NCI-H1417 (cell line): Measurements from ENCODE around the gene CHRNA7.

Source experiments
- DNase-seq, 3 experiments: peaks; one replicate each; lab custom pipeline; 2025; lab: John Stamatoyannopoulos, UW

Gene CHRNA7

GRCh38 chr15:32029862-32030781, at the start of gene CHRNA7:
Gene CHRNA7 (plus strand): TSS chr15:32030515. CDS start chr15:32030595, 80 bp downstream.
- peak; percentile 66 to 87 (median 74) for DNase-seq

DNA sequence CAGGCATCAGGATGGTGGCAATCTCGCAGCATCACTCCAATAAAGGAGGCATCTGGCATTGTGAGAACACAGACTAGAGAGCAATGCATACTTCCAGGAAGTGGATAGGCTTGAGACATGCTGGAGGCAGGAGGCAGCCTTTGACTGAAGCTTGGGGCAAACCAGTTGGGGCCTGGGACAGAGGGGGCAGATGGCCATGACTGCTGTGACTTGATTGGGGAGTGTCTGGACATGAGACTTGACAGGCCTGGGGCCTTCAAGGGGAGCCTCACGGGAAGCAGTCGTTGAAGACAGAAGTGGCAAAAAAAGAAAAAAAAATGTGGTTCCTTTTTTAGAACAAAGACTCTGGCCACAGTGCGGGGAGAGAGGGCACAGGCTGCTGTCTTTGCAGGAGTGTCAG, 44.7 kb upstream of the CHRNA7 start:
- no peak for DNase-seq

- no peak for DNase-seq
These were observed 37.3 kb upstream of the CHRNA7 start for GRCh38 chr15:31993062-31993461.

GRCh38 chr15:31997711-31998110, 32.6 kb upstream of the CHRNA7 start:
- no peak for DNase-seq

DNA sequence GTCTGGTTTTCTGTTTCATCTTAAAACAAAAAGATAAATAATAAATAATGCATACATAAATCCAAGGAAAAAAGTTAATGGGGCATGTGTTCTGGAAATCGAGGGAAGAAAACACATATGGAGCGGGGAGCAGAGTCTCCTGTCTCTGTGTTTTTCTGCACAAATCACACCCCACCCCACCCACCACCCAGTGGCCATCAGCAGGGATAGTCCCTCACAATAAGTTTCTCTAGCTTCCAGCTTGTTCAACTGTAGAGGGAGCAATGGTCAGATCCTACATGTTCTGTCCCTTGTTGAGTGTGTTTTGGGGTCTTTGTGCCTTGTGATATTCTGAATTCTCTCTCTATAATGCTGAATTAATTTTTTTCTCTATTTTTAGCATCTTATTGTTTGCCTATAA, 26.8 kb upstream of the CHRNA7 start:
- no peak for DNase-seq

GRCh38 chr15:32004249-32004648, 26.1 kb upstream of the CHRNA7 start:
- no peak for DNase-seq

GRCh38 chr15:32007355-32007960, 22.9 kb upstream of the CHRNA7 start:
- peak; percentile 21 to 84 (median 66) for DNase-seq

DNA sequence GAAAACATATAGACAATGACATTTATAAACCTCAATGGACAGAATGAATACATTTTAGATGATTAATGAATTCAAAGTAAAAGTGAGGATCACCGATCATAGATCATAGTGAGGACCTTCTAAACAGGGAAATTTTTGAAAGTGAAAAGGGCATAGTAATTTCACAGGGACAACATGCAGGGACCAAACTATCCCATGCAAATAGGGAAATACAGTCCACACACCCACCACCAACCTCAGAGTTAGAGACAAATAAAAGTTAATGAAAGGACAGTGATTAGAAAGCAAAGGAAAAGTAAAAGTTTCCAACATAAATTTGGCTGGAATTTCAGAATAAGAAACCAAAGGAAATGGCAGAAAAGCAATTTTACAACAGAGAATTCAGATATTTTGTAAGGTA, 15.4 kb upstream of the CHRNA7 start:
- DNase-seq: no peak

GRCh38 chr15:32020156-32020555, 10.2 kb upstream of the CHRNA7 start:
- DNase-seq: no peak

DNA sequence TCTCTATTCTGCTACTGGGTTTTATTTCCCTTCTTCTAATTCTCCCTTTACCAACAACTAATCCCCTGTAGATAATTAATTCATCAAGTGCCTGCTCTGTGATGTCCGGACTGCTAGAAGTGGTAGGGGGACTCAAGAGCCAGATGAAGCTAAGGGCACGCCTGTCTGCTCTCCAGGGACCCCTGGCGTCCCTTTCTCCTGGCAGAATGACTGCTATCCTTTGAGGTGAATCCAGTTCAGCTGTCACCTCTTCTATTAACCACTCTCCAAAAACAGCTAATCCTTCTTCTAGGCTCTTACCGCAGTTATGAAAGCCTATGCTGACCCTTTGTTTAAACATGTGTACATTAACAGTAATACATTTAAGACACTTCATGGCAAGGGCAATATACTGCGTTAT, 1.4 kb upstream of the CHRNA7 start:
- DNase-seq: peak in 2 of 3 experiments; percentile 28 to 29

DNA sequence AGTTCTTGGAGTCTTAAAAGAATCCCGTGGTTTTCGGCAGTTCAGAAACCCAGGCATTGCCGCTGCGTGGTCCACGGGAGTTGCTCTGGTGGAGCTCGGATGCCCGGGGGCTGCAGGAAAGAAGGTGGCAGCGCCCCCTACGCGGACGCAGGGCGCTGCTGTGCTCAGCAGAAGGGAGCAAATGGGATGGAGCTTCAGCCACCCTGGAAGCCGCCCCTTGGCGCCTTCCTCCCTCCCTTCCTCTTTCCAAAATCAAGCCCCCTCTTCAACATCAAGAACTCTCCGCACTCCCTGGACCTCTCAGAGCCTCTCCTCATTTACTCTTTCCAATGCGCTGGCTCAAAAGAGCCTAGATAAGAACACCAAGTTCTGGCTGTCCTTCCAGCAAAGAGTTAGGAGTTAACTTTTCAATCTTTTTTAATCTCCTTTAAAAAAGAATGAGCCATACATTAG, 880 bp upstream of the CHRNA7 start:
- DNase-seq: peak in 2 of 3 experiments; percentile 28 to 56

- DNase-seq: peak in 1 of 3 experiments; percentile 39
These were observed 480 bp downstream of the CHRNA7 start for GRCh38 chr15:32030795-32031194.

- no peak for DNase-seq
These were observed 3.0 kb downstream of the CHRNA7 start for GRCh38 chr15:32033186-32033890.

DNA sequence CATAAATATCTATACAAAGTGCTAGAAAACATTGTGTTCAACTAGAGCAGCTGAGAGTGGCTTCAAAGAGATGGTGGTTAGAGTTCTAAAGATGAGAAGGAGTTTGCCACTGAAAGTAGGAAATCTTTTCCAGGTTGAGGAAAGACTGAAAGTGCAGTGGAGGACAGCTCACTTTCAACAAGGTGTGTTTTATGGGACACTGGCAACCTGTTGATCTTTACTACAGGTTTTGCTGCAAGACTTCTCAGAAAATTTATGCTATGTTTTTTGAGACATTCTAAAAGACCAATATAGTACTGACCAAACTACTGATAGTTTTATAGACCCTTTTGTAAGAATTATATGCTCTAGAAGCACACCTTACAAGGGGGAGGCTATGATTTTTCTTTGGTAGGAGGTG, 3.8 kb downstream of the CHRNA7 start:
- DNase-seq: no peak

- DNase-seq: no peak
These were observed 5.0 kb downstream of the CHRNA7 start for GRCh38 chr15:32035285-32035684.

GRCh38 chr15:32036971-32037370, 6.7 kb downstream of the CHRNA7 start:
- no peak for DNase-seq

DNA sequence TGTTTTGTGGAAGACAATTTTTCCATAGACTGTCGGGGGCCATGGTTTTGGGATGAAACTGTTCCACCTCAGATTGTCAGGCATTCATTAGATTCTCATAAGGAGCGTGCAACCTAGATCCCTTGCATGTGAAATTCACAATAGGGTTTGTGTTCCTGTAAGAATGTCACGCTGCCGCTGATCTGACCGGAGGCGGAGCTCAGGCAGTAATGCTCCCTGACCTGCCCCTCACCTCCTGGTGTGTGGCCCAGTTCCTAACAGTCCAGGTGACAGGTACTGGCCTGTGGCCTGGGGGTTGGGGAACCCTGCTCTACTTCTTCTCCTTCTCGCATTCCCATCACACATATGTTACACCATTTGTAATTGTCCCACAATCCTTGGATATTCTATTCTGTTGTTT, 11.0 kb downstream of the CHRNA7 start:
- no peak for DNase-seq

- DNase-seq: peak in 2 of 3 experiments; percentile 6 to 56
These were observed 12.1 kb downstream of the CHRNA7 start for GRCh38 chr15:32042269-32042972.

DNA sequence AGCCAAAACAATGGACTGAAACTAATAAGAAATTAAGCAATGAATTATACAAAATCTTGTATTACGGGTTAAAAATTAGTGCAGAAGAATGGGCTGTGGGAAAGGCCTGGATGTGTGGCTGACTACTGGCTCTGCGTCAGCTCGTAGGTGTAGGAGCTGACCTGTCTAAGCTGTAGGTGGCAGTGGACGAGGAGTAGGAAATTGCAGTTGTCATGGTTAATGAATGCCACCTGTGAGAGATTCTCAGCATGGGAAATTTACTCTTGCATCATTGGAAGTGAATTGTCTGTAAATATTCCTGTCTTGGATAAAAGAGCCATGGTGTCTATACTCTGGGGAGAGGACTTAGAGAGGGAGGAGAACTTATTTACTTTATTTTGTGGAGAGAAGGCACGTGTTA, 23.4 kb downstream of the CHRNA7 start:
- peak in 2 of 3 experiments; percentile 14 to 27 for DNase-seq

DNA sequence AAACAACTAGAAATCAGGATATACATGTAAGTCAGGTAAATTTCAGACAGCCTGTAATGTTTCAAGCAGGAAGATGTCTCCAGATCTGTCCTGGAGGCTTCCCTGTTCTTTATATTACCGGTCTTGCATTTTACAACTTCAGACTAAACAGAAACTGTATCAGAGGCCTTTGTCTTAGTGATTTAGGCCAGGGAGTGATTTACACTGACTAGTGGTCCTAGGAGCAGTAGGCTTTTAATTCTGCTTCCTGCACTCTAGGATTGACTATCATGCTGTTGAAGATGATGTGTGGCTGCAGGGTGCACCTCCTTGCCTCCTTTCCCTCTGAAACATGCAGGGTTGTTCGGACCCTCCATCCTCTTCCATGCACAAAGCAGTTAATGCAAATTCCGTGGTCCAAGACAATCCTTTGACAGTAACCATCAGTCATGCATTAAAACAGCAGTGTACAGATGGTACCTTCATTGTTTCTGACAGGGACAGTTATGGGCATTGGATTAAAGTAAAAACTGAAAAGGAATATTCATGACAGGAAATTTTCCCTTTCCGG, 27.6 kb downstream of the CHRNA7 start:
- no peak for DNase-seq

DNA sequence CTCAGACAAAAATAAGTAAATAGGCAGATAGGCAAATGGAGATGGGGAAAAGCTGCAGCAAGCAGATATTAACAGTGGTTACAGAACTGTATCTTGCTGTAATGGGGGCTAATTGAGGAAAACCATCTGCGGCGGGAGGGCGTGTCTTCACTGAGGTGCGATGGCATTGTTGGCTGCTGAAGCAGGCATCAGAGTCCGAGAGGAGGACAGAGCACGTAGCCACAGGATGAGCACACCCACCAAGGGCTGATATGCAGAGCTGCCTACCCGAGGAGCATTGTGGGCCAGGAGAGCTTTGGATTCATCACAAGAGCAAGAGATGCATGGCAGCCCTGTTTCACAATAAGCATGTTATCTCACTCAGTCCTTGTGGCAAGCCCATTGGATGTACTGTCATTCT, 30.4 kb downstream of the CHRNA7 start:
- DNase-seq: no peak

- no peak for DNase-seq
These were observed 36.8 kb downstream of the CHRNA7 start for GRCh38 chr15:32067115-32067514.
